GM12875 (cell line): Measurements from ENCODE around the gene ABCG1.

Experiments
- H3K4me3 ChIP-seq: one replicate; pipeline ENCODE4 v1.5.1; 2011; ENCODE audit warnings: low read depth, low read length, control low read depth
- CTCF ChIP-seq: IDR thresholded peaks from 2 replicates; pipeline ENCODE4 v1.5.1; 2011; ENCODE audit warnings: low read depth, mild to moderate bottlenecking, control low read depth, inconsistent platforms, low read length, moderate library complexity, borderline replicate concordance; ENCODE audit not compliant: insufficient read depth

Gene ABCG1

GRCh38 chr21:42200906-42201614, 17.9 kb upstream of the ABCG1 start:
- H3K4me3 ChIP-seq: no peak overlapping the region
- no peak for TF ChIP-seq CTCF

GRCh38 chr21:42201615-42202161, 17.3 kb upstream of the ABCG1 start:
- TF ChIP-seq CTCF: no peak

GRCh38 chr21:42202321-42202720, 16.6 kb upstream of the ABCG1 start:
- no peak overlapping the region for H3K4me3 ChIP-seq
- no peak for TF ChIP-seq CTCF

More at GRCh38 chr21:42201615-42202161, 17.3 kb upstream of the ABCG1 start:
- no peak overlapping the region for H3K4me3 ChIP-seq

GRCh38 chr21:42203321-42203720, 15.6 kb upstream of the ABCG1 start:
- no peak for TF ChIP-seq CTCF
- H3K4me3 ChIP-seq: no peak overlapping the region

GRCh38 chr21:42203936-42204335, 15.0 kb upstream of the ABCG1 start:
- H3K4me3 ChIP-seq: no peak overlapping the region
- no peak for TF ChIP-seq CTCF

- no peak overlapping the region for H3K4me3 ChIP-seq
- TF ChIP-seq CTCF: no peak
Observed at GRCh38 chr21:42207426-42207825, 11.5 kb upstream of the ABCG1 start.

GRCh38 chr21:42208036-42208435, 10.9 kb upstream of the ABCG1 start:
- H3K4me3 ChIP-seq: no peak overlapping the region

More at GRCh38 chr21:42208036-42208435, 10.9 kb upstream of the ABCG1 start:
- TF ChIP-seq CTCF: no peak
